SKM-1 (cell line): Measurements from ENCODE around the gene PAF1.

Experiments used
- DNase-seq: peaks from one replicate; lab custom pipeline; 2025; ENCODE audit not compliant: unreplicated experiment; lab: John Stamatoyannopoulos, UW

PAF1 gene

GRCh38 chr19:39417463-39418181, 26.7 kb upstream of the PAF1 start:
- DNase-seq = no peak

GRCh38 chr19:39416152-39417120, 25.5 kb upstream of the PAF1 start:
- no peak for DNase-seq

- DNase-seq = no peak
Measured at GRCh38 chr19:39415111-39416046, 24.5 kb upstream of the PAF1 start.

GRCh38 chr19:39413911-39414608, 23.2 kb upstream of the PAF1 start:
- DNase-seq = no peak

- no peak for DNase-seq
Measured at GRCh38 chr19:39413272-39413910, 22.5 kb upstream of the PAF1 start.

- DNase-seq = peak; percentile 23
Measured at GRCh38 chr19:39412867-39413271, 22.0 kb upstream of the PAF1 start.

- DNase-seq = peak; percentile 96
Measured at GRCh38 chr19:39412100-39412866, 21.4 kb upstream of the PAF1 start, which contains the start of gene PLEKHG2. Gene PLEKHG2, plus strand, starts transcription at chr19:39412669. Its CDS starts 1,418 bp downstream, at chr19:39414087.

- peak; percentile 81 for DNase-seq
Measured at GRCh38 chr19:39411832-39412099, 20.9 kb upstream of the PAF1 start.

GRCh38 chr19:39411081-39411831, 20.4 kb upstream of the PAF1 start:
- no peak for DNase-seq

- DNase-seq = no peak
Measured at GRCh38 chr19:39410831-39411080, 19.9 kb upstream of the PAF1 start.

GRCh38 chr19:39410017-39410830, 19.3 kb upstream of the PAF1 start:
- peak; percentile 71 for DNase-seq

- no peak for DNase-seq
Measured at GRCh38 chr19:39409208-39410016, 18.5 kb upstream of the PAF1 start.

GRCh38 chr19:39408392-39409207, 17.7 kb upstream of the PAF1 start:
- DNase-seq = no peak

- no peak for DNase-seq
Measured at GRCh38 chr19:39407660-39408391, 16.9 kb upstream of the PAF1 start.

GRCh38 chr19:39407410-39407659, 16.4 kb upstream of the PAF1 start:
- no peak for DNase-seq
